ENCODE measurements around the gene SHROOM3. TPM values are rescaled to one million over a fixed set of nuclear protein-coding genes. Genes with fewer than 3 reads are reported as not detected.

The SHROOM3 gene
- total and polyA plus RNA-seq, 2 of the 13 experiments (the other 11 are each of a cell fraction or from before 2014, with no cell fraction given), result 0.01 TPM; not detected in 1

GRCh38 chr4:76523593-76523992 is 88.6 kb downstream of the SHROOM3 start (continued):
- no peak for TF ChIP-seq ZBTB40 (IDR thresholded peaks at IDR 0.05)
- TF ChIP-seq ZBTB40 (CRISPR knock-in tag; IDR thresholded peaks at IDR 0.05), result no peak
- no peak for TF ChIP-seq ZNF607 (CRISPR knock-in tag; IDR thresholded peaks at IDR 0.05; ENCODE audit: borderline replicate concordance)

DNA sequence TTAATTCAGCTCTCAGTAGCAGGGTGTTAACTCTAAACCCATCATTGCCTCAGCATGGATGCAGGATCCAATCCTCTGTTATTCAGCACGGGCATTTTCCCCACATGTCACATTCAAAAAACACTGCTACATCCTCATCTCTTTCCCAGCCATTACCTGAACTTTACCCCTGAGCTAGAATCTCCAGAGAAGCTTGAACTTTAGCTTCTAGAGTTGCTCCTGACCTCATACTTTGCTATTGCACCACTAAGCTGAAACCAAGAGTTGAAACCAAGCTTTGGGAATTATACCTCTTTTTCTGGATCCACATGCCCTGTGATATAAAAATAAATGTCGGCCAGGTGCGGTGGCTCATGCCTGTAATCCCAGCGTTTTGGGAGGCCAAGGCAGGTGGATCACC is 90.7 kb downstream of the SHROOM3 start:
- H3K27me3 ChIP-seq (ENCODE audit: control insufficient read depth in 1 of 2, insufficient read depth in 2 of 2, low read length in 2 of 2), result peaks cover 0 to 8% of the 10 kb centered on the region in 2 experiments; a peak in 2 of 5 replicates
- H3K4me2 ChIP-seq (ENCODE audit: low read depth, low read length), result peak overlapping the region; percentile 54; the same call in 1 of the 2 replicates
- ATAC-seq (peak; percentile 68), FAIRE-seq (peak; percentile 36), DNase-seq (ENCODE audit: low spot score) (peak; percentile 25)
- H3K9ac ChIP-seq (ENCODE audit: insufficient read depth, low read depth, low read length), result no peak overlapping the region
- H3K27ac ChIP-seq (ENCODE audit: extremely low read length, insufficient read depth, low read length), result no peak overlapping the region
- no peaks in the 10 kb centered on the region for H3K36me3 ChIP-seq (replicated peaks in 1 of 2; ENCODE audit: control insufficient read depth in 1 of 2, insufficient read depth in 2 of 2, low read length in 2 of 2)
- BruUV-seq (replicated peaks), result no TSS peak
- H3K4me3 ChIP-seq (replicated peaks in 1 of 3; ENCODE audit: insufficient read depth in 1 of 3, low read depth in 2 of 3, low read length in 3 of 3), result no peak overlapping the region
- peaks cover 20% of the 10 kb centered on the region for H3K4me1 ChIP-seq (ENCODE audit: insufficient read depth, low read length)
- intact Hi-C loops (cut with micrococcal nuclease; ENCODE audit: unreplicated experiment), result no loop called here
- no peaks in the 10 kb centered on the region for H3K79me2 ChIP-seq (ENCODE audit: insufficient read depth, low read length)
- WGBS (ENCODE audit: low lambda C conversion rate), result 63% methylated on average over 4 of the region's 4 CpGs
- in situ Hi-C loops (cut with HindIII; ENCODE audit: extremely low pct_ligation_motif_present, low pct_unique_long_range_greater_than_20kb), result no loop called here
- ChIA-PET POLR2A (no interaction called here), CTCF (ENCODE audit: low intra/inter-chr PET ratio, low total read pairs) (no interaction called here)
- H4K20me1 ChIP-seq (ENCODE audit: insufficient read depth, low read length), result no peaks in the 10 kb centered on the region
- no peaks in the 10 kb centered on the region for H3K9me3 ChIP-seq (ENCODE audit: low read length)
- TF ChIP-seq CEBPB (IDR thresholded peaks at IDR 0.05; ENCODE audit: borderline replicate concordance, low read depth, low read length) (peak; percentile 58; the same call in 1 of the 2 replicates), PCBP1 (IDR thresholded peaks at IDR 0.05; ENCODE audit: borderline replicate concordance, low read depth, low read length) (no peak), ZBTB21 (CRISPR knock-in tag; IDR thresholded peaks at IDR 0.05) (0 out of 2 replicates have a peak, but pooled peaks have one; percentile 29), ZBTB26 (CRISPR knock-in tag; IDR thresholded peaks at IDR 0.05; ENCODE audit: borderline replicate concordance) (peak; percentile 99), SRF (IDR thresholded peaks at IDR 0.05; ENCODE audit: low read depth, low read length) (no peak), HNF4A (CRISPR knock-in tag; IDR thresholded peaks at IDR 0.05) (peak; percentile 75)
- TF ChIP-seq, protein P1, sequence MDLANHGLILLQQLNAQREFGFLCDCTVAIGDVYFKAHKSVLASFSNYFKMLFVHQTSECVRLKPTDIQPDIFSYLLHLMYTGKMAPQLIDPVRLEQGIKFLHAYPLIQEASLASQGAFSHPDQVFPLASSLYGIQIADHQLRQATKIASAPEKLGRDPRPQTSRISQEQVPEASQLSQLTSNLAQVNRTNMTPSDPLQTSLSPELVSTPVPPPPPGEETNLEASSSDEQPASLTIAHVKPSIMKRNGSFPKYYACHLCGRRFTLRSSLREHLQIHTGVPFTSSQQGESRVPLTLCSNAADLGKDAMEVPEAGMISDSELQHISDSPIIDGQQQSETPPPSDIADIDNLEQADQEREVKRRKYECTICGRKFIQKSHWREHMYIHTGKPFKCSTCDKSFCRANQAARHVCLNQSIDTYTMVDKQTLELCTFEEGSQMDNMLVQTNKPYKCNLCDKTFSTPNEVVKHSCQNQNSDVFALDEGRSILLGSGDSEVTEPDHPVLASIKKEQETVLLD (CRISPR knock-in tag; IDR thresholded peaks at IDR 0.05; ENCODE audit: low read depth), result no peak
- H2AFZ ChIP-seq (ENCODE audit: low read length), result no peak overlapping the region

Measured in HepG2 (cell line).